ENCODE measurements around the gene NEK9.
"Not testable (repeated sequence)": the region's sequence is repeated elsewhere in the genome, so short reads cannot be mapped to it uniquely, and the experiment has no call there.

The NEK9 gene

DNA sequence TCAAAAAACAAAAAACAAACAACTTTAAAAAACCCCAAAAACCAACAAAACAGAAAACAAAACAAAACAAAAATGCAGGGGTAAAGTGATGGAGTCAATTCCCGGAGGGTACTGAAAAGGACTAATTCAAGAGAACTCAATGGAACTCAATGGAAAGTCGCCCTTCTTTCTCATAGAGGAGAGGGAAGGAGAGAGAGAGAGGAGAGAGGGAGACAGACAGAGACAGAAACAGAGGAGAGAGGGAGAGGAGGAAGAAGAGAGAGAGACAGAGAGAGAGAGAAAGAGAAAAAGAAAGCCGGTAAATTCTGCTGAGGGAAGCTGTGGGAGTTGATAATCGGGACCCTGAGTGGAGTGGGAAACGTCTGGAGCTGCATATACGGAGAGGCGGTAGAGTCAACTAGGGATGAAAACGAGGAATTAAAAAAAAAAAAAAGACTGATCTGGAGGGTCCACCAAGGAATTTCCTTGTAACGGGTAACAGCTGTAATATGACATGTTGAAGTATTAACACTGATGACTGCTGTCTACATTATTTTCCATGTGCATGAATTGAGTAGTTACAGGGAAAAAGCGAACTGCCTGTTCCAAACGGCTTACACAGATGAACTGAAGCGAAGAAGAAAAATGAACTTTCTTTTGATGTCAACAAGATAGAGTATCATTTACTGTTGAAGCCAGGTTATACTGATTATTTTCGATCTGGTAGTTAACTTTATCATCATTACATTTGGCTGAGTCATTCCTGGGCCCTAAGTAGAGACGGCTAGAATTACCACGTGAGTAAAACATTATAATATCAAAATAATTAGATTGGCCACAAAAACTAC, 58.3 kb downstream of the NEK9 start:
- H3K27ac Mint-ChIP-seq, result no peak overlapping the region
- no peak for TF ChIP-seq CTCF (IDR thresholded peaks at IDR 0.05; ENCODE audit: unreplicated experiment in 3 of 3)
- no peaks in the 10 kb centered on the region for H3K27me3 Mint-ChIP-seq (ENCODE audit: low read depth)
- H3K36me3 Mint-ChIP-seq (ENCODE audit: low read depth), result no peaks in the 10 kb centered on the region
- H3K4me1 Mint-ChIP-seq, result peaks cover 12% of the 10 kb centered on the region
- H3K9me3 Mint-ChIP-seq, result no peaks in the 10 kb centered on the region
- no peak overlapping the region for H3K4me3 Mint-ChIP-seq

DNA sequence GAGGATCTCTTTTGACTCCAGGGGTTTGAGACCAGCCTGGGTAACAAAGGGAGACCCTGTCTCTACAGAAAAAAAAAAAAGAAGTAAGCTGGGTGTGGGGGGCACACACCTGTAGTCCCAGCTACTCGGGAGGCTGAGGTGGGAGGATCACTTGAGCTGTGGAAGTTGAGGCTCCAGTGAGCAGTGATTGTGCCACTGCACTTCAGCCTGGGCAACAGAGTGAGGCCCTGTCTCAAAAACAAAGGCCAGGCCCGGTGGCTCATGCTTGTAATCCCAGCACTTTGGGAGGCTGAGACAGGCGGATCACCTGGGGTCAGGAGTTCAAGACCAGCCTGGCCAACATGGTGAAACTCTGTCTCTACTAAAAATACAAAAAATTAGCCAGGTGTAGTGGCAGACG, 59.1 kb downstream of the NEK9 start:
- H3K27me3 Mint-ChIP-seq (ENCODE audit: low read depth); H3K27ac Mint-ChIP-seq; H3K36me3 Mint-ChIP-seq (ENCODE audit: low read depth); H3K4me3 Mint-ChIP-seq; H3K9me3 Mint-ChIP-seq: not testable (repeated sequence)
- H3K4me1 Mint-ChIP-seq, result peaks cover 19% of the 10 kb centered on the region

DNA sequence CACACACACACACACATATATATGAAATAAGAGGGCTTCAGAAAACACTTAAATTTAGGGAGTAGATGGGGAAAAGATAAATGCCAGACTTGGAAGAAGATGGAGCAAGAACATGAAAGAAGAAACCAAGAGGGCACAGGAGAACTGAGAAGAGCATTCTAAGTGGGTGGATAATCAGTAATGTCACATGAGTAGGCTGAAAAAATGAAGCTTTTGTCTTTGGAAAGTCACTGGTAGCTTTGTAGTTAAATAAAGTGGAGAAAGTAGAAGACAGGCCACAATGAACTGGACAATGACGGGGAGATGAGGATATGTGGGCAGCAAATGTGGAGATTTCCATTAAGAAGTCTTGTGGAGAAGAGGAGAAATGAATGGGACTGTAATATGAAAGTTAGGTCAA, 59.6 kb downstream of the NEK9 start:
- H3K4me1 Mint-ChIP-seq, result peaks cover 21% of the 10 kb centered on the region
- no peaks in the 10 kb centered on the region for H3K27me3 Mint-ChIP-seq (ENCODE audit: low read depth)
- H3K36me3 Mint-ChIP-seq (ENCODE audit: low read depth), result no peaks in the 10 kb centered on the region
- H3K4me3 Mint-ChIP-seq, result no peak overlapping the region
- no peak overlapping the region for H3K27ac Mint-ChIP-seq
- no peak for TF ChIP-seq CTCF (IDR thresholded peaks at IDR 0.05; ENCODE audit: unreplicated experiment in 3 of 3)
- no peaks in the 10 kb centered on the region for H3K9me3 Mint-ChIP-seq

GRCh38 chr14:75066691-75067090, 60.2 kb downstream of the NEK9 start:
- H3K36me3 Mint-ChIP-seq (ENCODE audit: low read depth), result no peaks in the 10 kb centered on the region
- no peaks in the 10 kb centered on the region for H3K27me3 Mint-ChIP-seq (ENCODE audit: low read depth)
- H3K4me1 Mint-ChIP-seq, result peaks cover 21% of the 10 kb centered on the region
- H3K27ac Mint-ChIP-seq, result no peak overlapping the region
- no peak for TF ChIP-seq CTCF (IDR thresholded peaks at IDR 0.05; ENCODE audit: unreplicated experiment in 3 of 3)
- H3K4me3 Mint-ChIP-seq, result no peak overlapping the region
- H3K9me3 Mint-ChIP-seq, result no peaks in the 10 kb centered on the region

GRCh38 chr14:75064205-75064567, 62.7 kb downstream of the NEK9 start:
- no peak for TF ChIP-seq CTCF (IDR thresholded peaks at IDR 0.05; ENCODE audit: unreplicated experiment in 3 of 3)
- H3K9me3 Mint-ChIP-seq, result peaks cover 2% of the 10 kb centered on the region
- H3K27ac Mint-ChIP-seq, result peak overlapping the region; percentile 26 to 69 (median 38)
- H3K36me3 Mint-ChIP-seq (ENCODE audit: low read depth), result peaks cover 18% of the 10 kb centered on the region
- H3K27me3 Mint-ChIP-seq (ENCODE audit: low read depth), result no peaks in the 10 kb centered on the region
- peaks cover 16% of the 10 kb centered on the region for H3K4me1 Mint-ChIP-seq
- peak overlapping the region; percentile 96 to 100 (median 99) for H3K4me3 Mint-ChIP-seq

- no peak for TF ChIP-seq CTCF (IDR thresholded peaks at IDR 0.05; ENCODE audit: unreplicated experiment in 3 of 3)
- Mint-ChIP-seq H3K27ac (peak within 1 kb of the TSS; percentile 26 to 69 (median 38)), H3K4me1 (peaks cover 16% of the 10 kb centered on the region), H3K27me3 (ENCODE audit: low read depth) (no peaks in the 10 kb centered on the region), H3K4me3 (peak within 1 kb of the TSS; percentile 96 to 100 (median 99)), H3K36me3 (ENCODE audit: low read depth) (peaks cover 20% of the 10 kb centered on the region), H3K9me3 (peaks cover 2% of the 10 kb centered on the region)
Measured at GRCh38 chr14:75063491-75064204, 63.2 kb downstream of the NEK9 start, which contains the start of gene ACYP1. Gene ACYP1, minus strand, starts transcription at chr14:75064024. Its CDS starts 471 bp downstream, at chr14:75063553.
